SK-MEL-5 (cell line): ENCODE measurements around the gene PODXL. TPM values are rescaled to one million over a fixed set of nuclear protein-coding genes. Genes with fewer than 3 reads are reported as not detected.

ENCODE experiments used
- DNase-seq: peaks from one replicate; pipeline ENCODE4 v3.0.0-alpha.2; 2016; ENCODE audit warnings: low read depth, low spot score
- in situ Hi-C: cut with HindIII; loops from 2 replicates; pipeline ENCODE4 v1.10.0; 2016; ENCODE audit warnings: low sequenced_read_pairs, high pct_unique_total_duplicates, low pct_unique_long_range_greater_than_20kb
- total RNA-seq: library from RNA; depleted of rRNA; stranded (reverse); fragments of >200 nt; shearing (Covaris generic); gene quantifications from 2 replicates; pipeline ENCODE4 v1.2.3, GENCODE V29; 2014

The PODXL gene
- total RNA-seq, 1 experiment from 2014 or later = 2.8 TPM

- peak; percentile 65 for DNase-seq
- in situ Hi-C loops = no loop called here
Measured at GRCh38 chr7:131546126-131546525, 10.3 kb downstream of the PODXL start.

DNA sequence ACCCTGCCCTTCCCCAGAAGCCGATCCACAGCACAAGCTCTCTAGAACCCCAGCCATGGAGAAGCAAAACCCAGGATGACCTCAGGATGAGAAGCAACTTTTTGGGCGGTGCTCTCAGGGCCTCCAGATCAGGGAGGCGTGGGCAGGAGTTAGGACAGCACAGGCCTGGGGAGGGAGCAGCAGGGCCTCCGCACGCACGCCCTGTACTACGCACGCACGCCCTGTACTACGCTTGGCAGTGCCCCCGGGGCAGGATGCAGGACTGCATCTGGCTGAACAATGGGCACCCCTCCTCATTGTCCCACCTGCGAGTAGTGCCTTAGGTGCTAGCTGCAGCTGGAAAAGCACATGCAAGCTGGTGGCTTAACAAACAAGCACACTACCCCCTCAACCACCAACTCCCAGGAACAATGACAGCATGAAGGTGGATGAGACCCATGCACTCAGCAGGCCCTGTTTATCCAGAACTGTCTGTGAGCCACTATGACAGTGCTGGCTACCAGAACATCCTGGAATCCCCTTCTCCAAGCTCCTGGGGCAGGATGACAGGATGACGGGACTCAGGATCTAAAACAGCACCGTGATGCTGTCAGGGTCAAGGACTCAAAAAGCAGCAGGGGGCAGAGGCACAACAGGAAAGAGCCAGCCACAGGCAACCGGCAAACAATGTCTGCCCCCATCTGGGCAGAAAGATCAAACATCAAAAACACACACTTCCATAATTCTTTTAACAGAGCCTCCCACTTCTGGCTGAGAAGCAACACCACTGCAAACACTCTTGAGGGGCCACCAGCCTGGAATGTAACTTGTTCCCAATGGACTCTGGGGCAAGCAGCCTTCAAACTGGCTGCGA is 11.8 kb downstream of the PODXL start:
- peak; percentile 76 for DNase-seq

GRCh38 chr7:131544021-131544420 is 12.4 kb downstream of the PODXL start:
- in situ Hi-C loops = no loop called here

More for the DNA sequence above, 11.8 kb downstream of the PODXL start:
- in situ Hi-C loops = no loop called here

GRCh38 chr7:131543298-131543697 is 13.1 kb downstream of the PODXL start:
- no peak for DNase-seq
- in situ Hi-C loops = no loop called here

More at GRCh38 chr7:131544021-131544420, 12.4 kb downstream of the PODXL start:
- DNase-seq = no peak

- in situ Hi-C loops = no loop called here
- no peak for DNase-seq
Measured at GRCh38 chr7:131540491-131541162, 15.8 kb downstream of the PODXL start.

DNA sequence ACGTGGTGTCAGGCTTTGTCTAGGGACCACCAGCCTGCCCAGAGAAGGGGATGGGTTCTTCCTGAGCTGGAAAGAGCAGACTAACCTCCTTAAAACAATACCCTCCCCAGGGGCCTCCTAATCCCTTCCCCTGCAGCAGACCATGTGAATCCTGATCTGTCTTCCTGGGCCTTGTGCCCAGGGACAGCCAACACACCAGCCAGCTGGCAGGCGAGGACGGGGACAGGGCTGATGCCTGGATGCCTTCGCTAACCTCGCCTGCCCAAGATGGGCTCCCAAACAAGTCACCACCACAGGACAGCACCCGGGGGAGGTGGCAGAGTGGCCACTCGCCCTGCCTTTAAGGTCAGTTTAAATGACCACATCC is 17.6 kb downstream of the PODXL start:
- in situ Hi-C loops = no loop called here
- no peak for DNase-seq

DNA sequence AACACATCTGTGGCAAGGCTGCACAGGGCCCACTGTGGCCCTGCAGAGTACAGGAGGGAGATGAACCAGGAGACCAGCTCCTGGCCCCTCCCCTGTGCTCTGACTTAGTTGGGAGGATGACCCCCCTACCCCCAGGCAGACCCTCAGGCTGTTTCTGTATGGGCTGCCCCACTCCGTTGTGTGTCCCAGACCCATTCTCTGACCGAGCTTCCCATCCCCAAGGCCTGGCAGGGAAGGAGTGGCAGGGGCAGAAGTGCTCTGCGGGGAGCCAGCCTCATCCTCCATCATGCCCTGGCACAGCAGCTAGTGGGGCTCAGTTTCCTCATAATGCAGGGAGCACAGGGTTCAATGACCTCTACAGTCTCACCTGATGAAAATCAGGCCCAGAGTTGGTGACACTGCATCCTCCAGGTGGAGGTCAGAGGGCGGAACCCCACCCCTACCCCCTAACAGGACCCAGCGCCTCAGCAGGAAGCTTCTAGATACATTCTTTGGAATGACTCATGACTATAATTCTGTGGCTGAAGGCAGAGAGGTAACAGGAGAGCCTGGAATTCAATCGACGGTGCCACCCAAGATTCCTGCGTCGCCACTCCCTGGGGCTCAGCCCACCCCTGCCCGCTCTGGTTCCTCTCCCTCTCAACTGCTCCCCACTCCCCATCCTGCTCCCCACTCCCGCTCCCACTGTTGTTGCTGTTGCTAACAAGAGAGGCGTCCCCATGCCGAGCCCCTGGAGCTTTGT is 18.2 kb downstream of the PODXL start:
- in situ Hi-C loops = no loop called here
- DNase-seq = no peak

DNA sequence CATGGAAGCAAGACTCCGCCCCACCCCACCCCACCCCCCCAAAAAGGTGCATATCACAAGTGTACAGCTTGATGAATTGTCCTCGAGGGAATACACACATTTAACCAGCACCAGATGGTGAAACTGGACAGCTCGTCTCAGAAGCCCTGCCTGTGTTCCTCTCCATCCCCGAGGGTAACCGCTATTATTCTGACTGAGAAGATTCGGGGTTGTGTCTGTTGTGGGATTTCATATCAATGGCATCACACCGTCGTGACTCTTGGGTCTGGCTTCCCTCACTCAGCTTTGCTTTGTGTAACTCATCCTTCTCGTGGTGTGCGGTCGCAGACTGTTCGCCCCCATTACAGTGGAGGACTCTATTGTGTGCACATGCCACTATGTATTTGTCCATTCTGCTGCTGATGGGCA is 18.9 kb downstream of the PODXL start:
- in situ Hi-C loops = no loop called here

GRCh38 chr7:131536361-131536849 is 20.0 kb downstream of the PODXL start:
- no peak for DNase-seq
- in situ Hi-C loops = no loop called here

More for the DNA sequence above, 18.9 kb downstream of the PODXL start:
- DNase-seq = no peak

GRCh38 chr7:131533566-131534561 is 22.6 kb downstream of the PODXL start:
- no peak for DNase-seq
- in situ Hi-C loops = no loop called here

- in situ Hi-C loops = no loop called here
Measured at GRCh38 chr7:131533151-131533559, 23.3 kb downstream of the PODXL start.

DNA sequence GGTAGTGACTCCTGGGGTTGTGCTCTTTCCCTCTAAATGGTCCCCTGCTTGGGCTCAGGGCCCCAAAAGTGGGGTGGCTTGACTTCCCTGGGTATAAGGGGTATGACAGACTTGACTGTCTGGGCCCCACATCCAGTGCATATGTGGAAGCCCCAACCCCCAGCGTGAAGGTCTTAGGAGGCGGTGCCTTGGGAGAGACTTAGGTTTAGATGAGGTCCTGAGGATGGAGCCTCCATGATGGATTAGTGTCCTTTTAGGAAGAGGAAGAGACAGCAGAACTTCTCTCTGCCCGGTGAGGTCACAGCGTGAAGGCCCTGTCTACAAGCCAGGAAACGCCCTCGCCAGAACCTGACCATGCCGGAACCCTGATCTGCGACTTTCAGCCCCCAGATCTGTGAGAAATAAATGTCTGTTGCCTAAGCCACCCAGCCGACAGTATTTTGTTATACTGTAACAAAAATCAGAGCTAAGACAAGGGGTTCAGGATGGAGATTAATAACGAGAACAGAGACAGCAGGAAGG is 23.8 kb downstream of the PODXL start:
- in situ Hi-C loops = no loop called here
- no peak for DNase-seq

More at GRCh38 chr7:131533151-131533559, 23.3 kb downstream of the PODXL start:
- no peak for DNase-seq

- DNase-seq = no peak
- in situ Hi-C loops = no loop called here
Measured at GRCh38 chr7:131530137-131530536, 26.3 kb downstream of the PODXL start.

GRCh38 chr7:131529617-131530016 is 26.8 kb downstream of the PODXL start:
- in situ Hi-C loops = no loop called here
- DNase-seq = no peak

- in situ Hi-C loops = no loop called here
- no peak for DNase-seq
Measured at GRCh38 chr7:131529179-131529578, 27.2 kb downstream of the PODXL start.

GRCh38 chr7:131527456-131527855 is 29.0 kb downstream of the PODXL start:
- in situ Hi-C loops = no loop called here
- no peak for DNase-seq

- in situ Hi-C loops = no loop called here
- DNase-seq = no peak
Measured at GRCh38 chr7:131525820-131526219, 30.6 kb downstream of the PODXL start.
